ENCODE results near the gene HEMGN.

DNA sequence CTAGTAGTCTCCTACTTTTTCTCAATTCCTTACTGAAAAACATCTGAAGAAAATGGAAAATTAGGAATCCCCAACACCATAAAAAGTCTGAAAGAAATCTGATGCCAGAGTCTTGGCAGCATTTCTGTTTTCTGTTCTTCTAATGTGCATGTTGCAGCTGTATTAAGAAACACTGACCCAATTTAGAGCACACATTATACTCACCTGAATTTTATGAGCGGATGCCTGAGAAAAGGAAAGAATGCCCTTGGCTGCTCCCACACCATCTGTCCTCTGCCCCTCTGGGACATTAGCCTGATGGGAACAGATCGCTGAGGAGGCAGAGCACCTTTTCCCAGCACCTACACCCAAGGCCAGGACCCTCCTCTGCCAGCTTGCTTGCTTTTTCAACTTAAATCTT, 31.0 kb upstream of the HEMGN start:
- TF ChIP-seq, protein P1, sequence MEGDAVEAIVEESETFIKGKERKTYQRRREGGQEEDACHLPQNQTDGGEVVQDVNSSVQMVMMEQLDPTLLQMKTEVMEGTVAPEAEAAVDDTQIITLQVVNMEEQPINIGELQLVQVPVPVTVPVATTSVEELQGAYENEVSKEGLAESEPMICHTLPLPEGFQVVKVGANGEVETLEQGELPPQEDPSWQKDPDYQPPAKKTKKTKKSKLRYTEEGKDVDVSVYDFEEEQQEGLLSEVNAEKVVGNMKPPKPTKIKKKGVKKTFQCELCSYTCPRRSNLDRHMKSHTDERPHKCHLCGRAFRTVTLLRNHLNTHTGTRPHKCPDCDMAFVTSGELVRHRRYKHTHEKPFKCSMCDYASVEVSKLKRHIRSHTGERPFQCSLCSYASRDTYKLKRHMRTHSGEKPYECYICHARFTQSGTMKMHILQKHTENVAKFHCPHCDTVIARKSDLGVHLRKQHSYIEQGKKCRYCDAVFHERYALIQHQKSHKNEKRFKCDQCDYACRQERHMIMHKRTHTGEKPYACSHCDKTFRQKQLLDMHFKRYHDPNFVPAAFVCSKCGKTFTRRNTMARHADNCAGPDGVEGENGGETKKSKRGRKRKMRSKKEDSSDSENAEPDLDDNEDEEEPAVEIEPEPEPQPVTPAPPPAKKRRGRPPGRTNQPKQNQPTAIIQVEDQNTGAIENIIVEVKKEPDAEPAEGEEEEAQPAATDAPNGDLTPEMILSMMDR (IDR thresholded peaks at IDR 0.05; ENCODE audit: insufficient read depth, low read length) = no peak
- TF ChIP-seq POLR2AphosphoS5 (IDR thresholded peaks at IDR 0.05; ENCODE audit: low read depth) = no peak
